UCSD-AML1 (cell line): ENCODE results near the gene KLF18.
"Not testable (repeated sequence)": the region's sequence is repeated elsewhere in the genome, so short reads cannot be mapped to it uniquely, and the experiment has no call there.

Experiments used
- DNase-seq: peaks from one replicate; lab custom pipeline; 2025; ENCODE audit not compliant: unreplicated experiment; lab: John Stamatoyannopoulos, UW

KLF18 gene

DNA sequence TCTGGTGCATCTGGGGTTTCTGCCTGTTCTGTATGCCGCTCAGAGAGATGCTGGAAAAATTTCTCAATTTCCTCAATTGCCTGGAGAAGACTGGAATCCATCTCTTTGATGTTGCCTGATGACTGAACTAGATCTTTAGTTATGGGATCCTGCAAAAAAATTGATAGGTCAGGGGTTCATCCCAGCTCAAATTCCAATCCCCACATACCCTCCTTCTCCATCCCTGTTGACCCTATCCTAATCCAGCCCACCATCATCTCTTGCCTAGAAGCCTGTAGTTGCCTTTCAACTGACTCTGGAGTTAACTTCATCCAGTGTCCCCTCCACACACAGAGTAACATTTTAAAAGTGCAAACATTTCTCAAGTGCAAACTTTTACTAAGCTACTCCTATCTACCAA is at the start of gene KLF18:
Gene KLF18 (minus strand): TSS at position 101 of the 400 bp plus-strand sequence. CDS start 0 bp downstream, at position 101.
- no peak for DNase-seq

- DNase-seq: no peak
Observed at GRCh38 chr1:44174630-44175029, 33.2 kb upstream of the KLF18 start.

GRCh38 chr1:44170281-44170823 is 28.9 kb upstream of the KLF18 start:
- no peak for DNase-seq

DNA sequence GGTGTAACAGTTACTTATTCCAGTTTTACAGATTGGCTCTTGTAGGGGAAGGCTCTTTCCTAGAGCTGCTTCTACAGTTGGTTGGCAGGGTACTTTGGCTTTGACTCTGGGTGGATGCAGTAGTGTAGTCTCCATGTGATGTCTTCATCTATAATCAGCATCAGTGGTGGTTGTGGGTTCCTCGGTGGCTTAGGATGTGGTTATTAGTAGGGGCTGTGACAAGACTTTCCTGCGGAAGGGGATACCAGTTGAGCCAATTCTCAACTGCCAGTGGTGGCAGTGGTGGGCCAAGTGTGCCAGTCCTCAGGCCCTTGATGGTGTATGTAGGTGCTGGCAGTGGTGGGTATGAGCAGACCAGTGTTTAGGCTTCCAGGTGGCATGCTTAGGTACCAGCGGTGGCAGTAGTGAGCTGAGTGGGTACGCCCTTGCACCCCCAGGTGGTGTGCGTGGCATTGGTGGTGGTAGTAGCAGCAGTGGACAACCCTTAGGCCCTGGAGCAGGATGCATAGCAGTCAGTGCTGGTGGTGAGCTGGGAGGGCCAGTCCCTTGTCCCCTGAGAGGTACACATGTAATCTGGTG is 27.2 kb upstream of the KLF18 start:
- DNase-seq: peak; percentile 54

DNA sequence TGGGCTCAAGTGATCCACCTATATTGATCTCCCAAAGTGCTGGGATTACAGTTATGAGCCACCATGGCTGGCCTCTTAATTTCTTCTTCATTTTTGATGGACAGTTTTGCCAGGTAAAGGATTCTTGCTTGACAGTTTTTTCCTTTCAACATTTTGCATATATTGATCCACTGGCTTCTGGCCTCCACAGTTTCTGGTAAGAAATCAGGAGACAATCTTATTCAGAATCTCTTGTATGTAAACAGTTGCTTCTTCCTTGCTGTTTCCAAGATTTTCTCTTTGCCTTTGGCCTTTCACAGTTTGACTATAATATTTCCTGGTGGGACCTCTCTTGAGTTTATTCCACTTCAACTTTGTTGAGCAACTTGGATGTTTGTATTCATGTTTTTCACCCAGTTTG is 20.1 kb upstream of the KLF18 start:
- no peak for DNase-seq

DNA sequence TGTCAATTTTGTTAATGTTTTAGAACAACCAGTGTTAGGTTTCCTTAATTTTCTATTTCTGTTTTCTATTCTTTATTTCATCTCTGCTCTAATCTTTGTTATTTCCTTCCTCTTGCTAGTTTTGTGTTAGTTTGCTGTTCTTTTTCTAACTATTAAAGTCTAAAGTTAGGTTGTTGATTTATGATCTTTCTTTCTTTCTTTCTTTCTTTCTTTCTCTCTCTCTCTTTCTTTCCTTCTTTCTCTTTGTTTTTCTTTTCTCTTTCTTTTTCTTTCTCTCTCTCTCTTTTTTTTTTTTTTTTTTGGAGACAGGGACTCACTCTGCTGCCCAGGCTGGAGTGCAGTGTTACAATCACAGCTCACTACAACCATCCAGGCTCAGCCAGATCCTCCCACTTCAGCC is 17.4 kb upstream of the KLF18 start:
- DNase-seq: no peak

- DNase-seq: no peak
Observed at GRCh38 chr1:44157903-44158302, 16.5 kb upstream of the KLF18 start.

DNA sequence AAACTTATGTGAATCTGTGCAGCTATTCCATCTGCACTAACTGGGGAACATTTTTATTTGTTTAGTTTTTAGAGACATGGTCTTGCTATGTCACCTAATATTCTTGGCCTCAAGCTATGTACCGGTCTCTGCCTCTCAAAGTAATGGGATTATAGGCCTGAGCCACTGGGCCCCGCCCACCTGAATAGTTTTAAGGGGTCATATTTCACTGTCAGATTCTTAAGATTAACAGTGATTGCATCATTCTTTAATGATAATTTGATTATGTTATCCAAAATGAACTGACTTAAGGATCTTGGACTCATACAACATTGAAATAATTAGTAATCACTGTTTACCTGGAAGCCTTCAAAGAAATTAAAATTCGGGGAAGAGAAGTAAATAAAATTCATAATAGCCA is 12.6 kb upstream of the KLF18 start:
- DNase-seq: no peak

GRCh38 chr1:44152692-44153091 is 11.3 kb upstream of the KLF18 start:
- DNase-seq: no peak

GRCh38 chr1:44151808-44152207 is 10.4 kb upstream of the KLF18 start:
- DNase-seq: no peak

GRCh38 chr1:44151332-44151731 is 9.9 kb upstream of the KLF18 start:
- DNase-seq: no peak

- no peak for DNase-seq
Observed at GRCh38 chr1:44147582-44147981, 6.2 kb upstream of the KLF18 start.

DNA sequence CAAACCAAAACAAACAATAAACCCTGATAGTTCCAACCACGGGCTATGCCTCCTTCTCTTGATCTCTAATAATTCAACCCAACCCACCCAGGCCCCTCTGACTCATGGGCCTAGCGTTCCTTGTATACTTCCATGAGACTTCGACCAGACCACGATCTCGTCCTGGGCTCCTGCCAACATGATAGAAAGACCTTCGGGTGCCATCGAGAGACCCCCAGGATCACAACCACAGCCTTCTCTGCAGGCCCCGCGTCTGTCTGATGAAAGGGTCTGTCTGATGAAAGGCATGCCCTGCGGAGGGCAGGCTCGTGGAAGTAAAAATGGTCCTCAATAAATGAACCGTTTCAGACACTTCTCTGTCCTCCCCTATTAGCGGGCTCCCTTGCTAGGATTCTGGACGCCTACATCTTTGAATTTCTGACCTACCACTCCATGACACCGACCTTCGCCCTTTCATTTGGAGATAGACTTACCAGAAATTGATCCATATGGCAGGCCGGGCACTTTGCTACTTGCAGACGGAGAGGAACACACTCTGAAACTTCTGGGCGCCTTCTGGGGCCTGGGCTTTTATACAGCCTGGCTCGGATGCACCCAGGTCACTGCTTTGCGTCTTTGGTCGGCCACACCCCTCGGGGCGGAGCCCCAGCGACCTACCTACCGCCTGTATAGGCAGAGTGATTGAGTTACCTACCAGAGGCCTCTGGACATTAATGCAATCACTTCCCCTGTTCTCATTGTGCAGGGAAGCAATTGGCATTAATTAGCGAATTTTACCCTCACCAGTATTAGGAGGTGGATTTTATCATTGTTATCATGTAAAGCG is 5.3 kb upstream of the KLF18 start:
- DNase-seq: no peak

DNA sequence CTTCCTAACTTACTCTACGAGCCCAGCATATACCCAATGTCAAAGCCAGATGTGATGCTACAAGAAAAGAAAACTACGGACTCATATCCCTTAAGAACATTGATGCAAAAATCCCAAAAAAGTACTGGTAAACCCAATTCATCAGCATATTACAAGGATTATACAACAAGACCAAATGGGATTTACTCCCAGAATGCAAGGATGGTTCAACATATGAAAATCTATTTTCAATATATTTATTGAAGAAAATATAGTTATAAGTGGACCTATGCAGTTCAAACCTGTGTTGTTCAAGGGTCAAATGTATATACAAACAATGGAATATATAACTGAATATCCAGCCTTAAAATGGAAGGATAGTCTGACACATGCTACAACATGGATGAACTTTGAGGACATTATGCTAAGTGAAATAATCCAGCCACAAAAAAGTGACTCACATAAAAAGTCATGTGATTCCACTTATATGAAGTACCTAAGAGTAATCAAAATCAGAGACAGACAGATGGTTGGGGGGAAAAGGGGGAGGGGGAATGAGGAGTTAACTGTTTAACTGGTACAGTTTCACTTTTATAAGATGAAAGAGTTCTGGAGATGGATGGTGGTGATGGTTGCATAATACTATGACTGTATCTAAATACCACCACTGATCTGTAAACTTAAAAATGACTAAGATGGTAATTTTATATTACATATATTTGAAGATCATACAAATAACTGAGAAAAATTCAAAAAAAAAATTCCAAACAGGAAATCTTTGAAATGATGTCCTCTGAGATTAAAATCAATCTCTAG is 3.7 kb upstream of the KLF18 start:
- no peak for DNase-seq

DNA sequence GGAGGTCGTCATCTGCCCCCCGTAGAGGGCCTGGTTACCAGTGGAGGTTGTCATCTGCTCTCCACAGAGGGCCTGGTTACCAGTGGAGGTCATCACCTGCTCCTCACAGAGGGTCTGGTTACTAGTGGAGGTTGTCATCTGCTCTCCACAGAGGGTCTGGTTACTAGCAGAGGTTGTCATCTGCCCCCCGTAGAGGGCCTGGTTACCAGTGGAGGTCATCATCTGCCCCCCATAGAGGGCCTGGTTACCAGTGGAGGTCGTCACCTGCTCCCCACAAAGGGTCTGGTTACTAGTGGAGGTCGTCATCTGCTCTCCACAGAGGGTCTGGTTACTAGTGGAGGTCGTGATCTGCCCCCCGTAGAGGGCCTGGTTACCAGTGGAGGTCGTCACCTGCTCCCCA is 1.9 kb downstream of the KLF18 start:
- not testable (repeated sequence) for DNase-seq

- no peak for DNase-seq
Observed at GRCh38 chr1:44138239-44138638, 3.2 kb downstream of the KLF18 start.

DNA sequence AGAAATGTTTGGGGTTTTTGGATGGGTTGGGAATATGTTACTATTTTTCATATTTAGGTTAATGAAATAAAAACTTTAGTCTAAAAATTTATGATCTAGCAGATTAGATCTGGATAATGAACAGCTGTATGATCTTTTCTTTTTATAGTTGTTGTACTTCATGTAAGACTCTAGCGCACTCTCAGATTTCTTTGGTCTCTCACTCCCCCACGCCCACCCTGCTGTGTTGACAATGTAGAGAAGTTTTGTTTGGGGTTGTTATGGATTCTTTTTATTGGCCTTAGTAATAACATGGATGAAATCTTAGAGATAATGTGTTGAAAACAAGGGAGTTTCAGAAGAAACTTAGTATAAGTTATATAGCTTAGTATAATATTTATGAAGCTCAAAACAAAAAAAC is 5.5 kb downstream of the KLF18 start:
- DNase-seq: no peak

- no peak for DNase-seq
Observed at GRCh38 chr1:44134071-44134920, 7.1 kb downstream of the KLF18 start.

- no peak for DNase-seq
Observed at GRCh38 chr1:44131411-44131810, 10.0 kb downstream of the KLF18 start.

DNA sequence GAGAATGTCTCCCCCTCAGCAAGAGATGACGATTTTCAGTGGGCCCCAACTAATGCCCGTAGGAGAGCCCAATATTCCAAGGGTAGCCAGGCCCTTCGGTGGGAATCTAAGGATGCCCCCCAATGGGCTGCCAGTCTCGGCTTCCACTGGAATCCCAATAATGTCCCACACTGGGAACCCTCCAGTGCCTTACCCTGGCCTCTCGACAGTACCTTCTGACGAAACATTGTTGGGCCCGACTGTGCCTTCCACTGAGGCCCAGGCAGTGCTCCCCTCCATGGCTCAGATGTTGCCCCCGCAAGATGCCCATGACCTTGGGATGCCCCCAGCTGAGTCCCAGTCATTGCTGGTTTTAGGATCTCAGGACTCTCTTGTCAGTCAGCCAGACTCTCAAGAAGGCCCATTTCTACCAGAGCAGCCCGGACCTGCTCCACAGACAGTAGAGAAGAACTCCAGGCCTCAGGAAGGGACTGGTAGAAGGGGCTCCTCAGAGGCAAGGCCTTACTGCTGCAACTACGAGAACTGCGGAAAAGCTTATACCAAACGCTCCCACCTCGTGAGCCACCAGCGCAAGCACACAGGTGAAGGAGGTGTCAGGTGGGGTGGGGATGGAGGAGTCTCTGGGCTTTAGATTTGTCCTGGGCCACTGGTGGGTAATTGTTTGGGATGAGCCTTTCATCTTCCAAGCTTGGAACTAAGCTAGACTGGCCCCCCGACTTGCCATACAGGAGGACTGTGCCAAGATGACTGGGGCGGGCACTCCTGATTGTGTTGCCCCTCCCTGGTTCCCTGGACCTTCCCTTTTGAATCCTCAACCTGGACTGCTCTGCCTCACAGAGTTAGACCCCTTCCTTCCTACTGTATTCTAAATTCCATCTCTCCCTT is 11.6 kb downstream of the KLF18 start:
- no peak for DNase-seq
